Body of pancreas (tissue), 4 donors: Measurements from ENCODE around the gene PGM1. TPM values are rescaled to one million over a fixed set of nuclear protein-coding genes. Genes with fewer than 3 reads are reported as not detected.
A peak's percentile ranks its signal among the peaks of the same experiment; 100 is the strongest.

Experiments
- ATAC-seq: fragments of 150-250 bp; one replicate; pipeline ENCODE4 v1.9.1; 2016
- DNase-seq, 4 donors: peaks; one replicate each; pipeline ENCODE4 v3.0.0-alpha.2; 2019
- H3K27ac ChIP-seq, 4 donors: fragments of 200-600 bp; sonication (generic); 1 replicate in 3 of 4; 2 replicates in 1 of 4; pipeline versions ENCODE4 v1.5.1 to v1.6.1; 2016 to 2019; ENCODE audit warnings: mild to moderate bottlenecking in 1 of 4, mixed read lengths in 1 of 4, moderate library complexity in 1 of 4
- H3K27me3 ChIP-seq, 2 donors: fragments of 200-600 bp; sonication (generic); one replicate each; pipeline ENCODE4 v1.6.0; 2016; ENCODE audit warnings: mild to moderate bottlenecking in 1 of 2
- H3K36me3 ChIP-seq, 2 donors: fragments of 200-600 bp; sonication (generic); replicated peaks in 1 of 2; 2 replicates each; pipeline ENCODE4 v1.5.1; 2016; ENCODE audit warnings: low read depth in 2 of 2; ENCODE audit not compliant: insufficient read depth in 1 of 2
- H3K4me1 ChIP-seq: fragments of 200-600 bp; sonication (generic); one replicate; pipeline ENCODE4 v1.6.0; 2016
- H3K4me3 ChIP-seq, 2 donors: fragments of 200-600 bp; sonication (generic); 1 replicate in 1 of 2; 2 replicates in 1 of 2; pipeline ENCODE4 v1.5.1; 2016 to 2019
- H3K9me3 ChIP-seq, 3 donors: fragments of 200-600 bp; sonication (generic); 1 replicate in 2 of 3; 2 replicates in 1 of 3; pipeline ENCODE4 v1.5.1; 2016
- POLR2A ChIP-seq, 3 donors: fragments of 450-650 bp; IDR thresholded peaks; one replicate each; pipeline ENCODE4 v1.6.1; 2016; ENCODE audit warnings: antibody characterized with exemption in 3 of 3, mild to moderate bottlenecking in 2 of 3
- WGBS, 2 donors: methylation state at CpG; one replicate each; pipeline ENCODE4 v1.1.5; 2017; 5-methylcytosine and 5-hydroxymethylcytosine counted together
- intact Hi-C: fragments of 100-400 bp; cut with DNase I; formaldehyde crosslinking; loops from one replicate; pipeline ENCODE4 v1.15.1; 2023
- total RNA-seq, 2 donors: library from RNA; depleted of rRNA; stranded (reverse); fragments of >200 nt; gene quantifications; one replicate each; pipeline ENCODE4 v1.1.0, GENCODE V29; 2016
- TF ChIP-seq, protein P1 (sequence below), 7 experiments: fragments of 450-650 bp in 4 of 7; fragments of 200-600 bp in 3 of 7; sonication (generic) in 3 of 7; IDR thresholded peaks; one replicate each; pipeline ENCODE4 v1.5.1; 2016 to 2019; ENCODE audit warnings: antibody characterized with exemption in 7 of 7

The PGM1 gene
- total RNA-seq, 2 donors from 2014 or later, result 68.5 to 123 TPM

DNA sequence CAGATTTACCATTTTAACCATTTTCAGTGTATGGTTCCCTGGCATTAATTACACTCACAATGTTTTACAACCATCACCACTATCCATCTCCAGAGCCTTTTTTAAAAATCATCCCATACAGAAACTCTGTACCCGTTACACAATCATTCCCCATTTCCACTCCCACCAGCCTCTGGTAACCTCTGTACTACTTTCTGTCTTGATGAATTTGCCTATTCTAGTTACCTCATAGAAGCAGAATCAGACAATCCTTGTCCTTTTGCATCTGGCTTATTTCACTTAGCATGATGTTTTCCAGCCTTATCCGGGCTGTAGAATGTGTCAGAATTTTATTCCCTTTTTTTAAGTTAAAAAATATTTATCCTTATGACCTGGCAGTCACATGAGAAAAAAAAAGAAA is 33.0 kb downstream of the PGM1 start:
- ATAC-seq (peak; percentile 34), DNase-seq (no peak)
- Histone ChIP-seq H3K27ac (no peak overlapping the region), H3K4me1 (peaks cover 59% of the 10 kb centered on the region), H3K27me3 (no peaks in the 10 kb centered on the region), H3K9me3 (no peaks in the 10 kb centered on the region), H3K4me3 (no peak overlapping the region), H3K36me3 (no peaks in the 10 kb centered on the region)
- 74 to 84% methylated on average over 2 of the region's 2 CpGs for WGBS, 2 donors
- intact Hi-C loops, result no loop called here
- TF ChIP-seq, protein P1, sequence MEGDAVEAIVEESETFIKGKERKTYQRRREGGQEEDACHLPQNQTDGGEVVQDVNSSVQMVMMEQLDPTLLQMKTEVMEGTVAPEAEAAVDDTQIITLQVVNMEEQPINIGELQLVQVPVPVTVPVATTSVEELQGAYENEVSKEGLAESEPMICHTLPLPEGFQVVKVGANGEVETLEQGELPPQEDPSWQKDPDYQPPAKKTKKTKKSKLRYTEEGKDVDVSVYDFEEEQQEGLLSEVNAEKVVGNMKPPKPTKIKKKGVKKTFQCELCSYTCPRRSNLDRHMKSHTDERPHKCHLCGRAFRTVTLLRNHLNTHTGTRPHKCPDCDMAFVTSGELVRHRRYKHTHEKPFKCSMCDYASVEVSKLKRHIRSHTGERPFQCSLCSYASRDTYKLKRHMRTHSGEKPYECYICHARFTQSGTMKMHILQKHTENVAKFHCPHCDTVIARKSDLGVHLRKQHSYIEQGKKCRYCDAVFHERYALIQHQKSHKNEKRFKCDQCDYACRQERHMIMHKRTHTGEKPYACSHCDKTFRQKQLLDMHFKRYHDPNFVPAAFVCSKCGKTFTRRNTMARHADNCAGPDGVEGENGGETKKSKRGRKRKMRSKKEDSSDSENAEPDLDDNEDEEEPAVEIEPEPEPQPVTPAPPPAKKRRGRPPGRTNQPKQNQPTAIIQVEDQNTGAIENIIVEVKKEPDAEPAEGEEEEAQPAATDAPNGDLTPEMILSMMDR (IDR thresholded peaks at IDR 0.05), result no peak

DNA sequence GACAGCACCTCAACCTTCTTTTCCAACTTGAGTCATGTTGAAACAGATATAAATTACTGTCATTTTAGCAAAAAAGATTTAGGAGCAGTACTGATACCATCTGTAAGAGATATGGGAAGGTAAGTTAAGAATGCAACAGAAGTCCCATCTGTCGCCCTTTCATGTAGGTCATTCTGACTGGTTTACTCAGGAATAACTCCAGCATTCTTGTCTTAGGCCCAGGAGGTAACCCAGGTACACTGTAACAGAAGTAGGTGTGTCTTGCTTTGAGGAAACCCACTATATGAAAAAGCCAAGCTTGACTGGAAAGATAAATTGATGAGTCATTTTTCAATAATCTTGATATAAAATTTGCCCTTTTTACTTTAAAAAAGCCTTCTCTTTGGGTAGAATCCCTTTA is 35.4 kb downstream of the PGM1 start:
- peaks cover 9 to 12% of the 10 kb centered on the region in 2 donors for H3K36me3 ChIP-seq
- 45 to 59% methylated on average over 1 of the region's 1 CpG for WGBS, 2 donors
- H3K9me3 ChIP-seq, result no peaks in the 10 kb centered on the region
- no peak for ATAC-seq
- TF ChIP-seq POLR2A (IDR thresholded peaks at IDR 0.05), result no peak
- TF ChIP-seq, protein P1 (IDR thresholded peaks at IDR 0.05), result no peak
- H3K4me3 ChIP-seq, result no peak overlapping the region
- intact Hi-C loops, result no loop called here
- H3K4me1 ChIP-seq, result peaks cover 43% of the 10 kb centered on the region
- no peak overlapping the region for H3K27ac ChIP-seq
- DNase-seq, result no peak
- no peaks in the 10 kb centered on the region for H3K27me3 ChIP-seq

DNA sequence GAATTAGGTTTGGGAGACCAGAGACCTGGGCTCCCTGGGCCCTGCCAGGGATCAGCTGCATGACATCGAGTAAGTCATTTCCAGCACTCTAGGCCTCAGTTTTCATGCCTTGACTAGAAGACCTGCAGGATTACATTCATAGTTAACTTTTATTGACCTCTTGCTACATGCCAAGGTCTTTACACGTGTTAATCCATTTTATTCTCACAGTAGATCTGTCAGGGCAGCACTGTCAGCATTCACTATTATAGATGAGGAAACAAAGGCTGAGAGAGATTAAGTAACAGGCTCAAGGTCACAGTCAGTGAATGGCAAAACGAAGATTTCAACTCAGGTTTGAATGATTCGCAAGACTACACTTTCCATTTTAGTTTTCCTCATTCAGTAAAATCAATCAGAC is 37.0 kb downstream of the PGM1 start:
- WGBS, 2 donors, result 30 to 33% methylated on average over 4 of the region's 4 CpGs
- peaks cover 9 to 16% of the 10 kb centered on the region in 2 donors for H3K36me3 ChIP-seq
- peak overlapping the region in 2 of 4 donors; percentile 1 to 27 for H3K27ac ChIP-seq
- H3K4me1 ChIP-seq, result peaks cover 27% of the 10 kb centered on the region
- no peaks in the 10 kb centered on the region for H3K27me3 ChIP-seq
- DNase-seq (no peak), ATAC-seq (no peak)
- no peaks in the 10 kb centered on the region for H3K9me3 ChIP-seq
- H3K4me3 ChIP-seq, result no peak overlapping the region
- no peak for TF ChIP-seq POLR2A (IDR thresholded peaks at IDR 0.05)
- TF ChIP-seq, protein P1 (IDR thresholded peaks at IDR 0.05), result no peak
- intact Hi-C loops, result no loop called here

DNA sequence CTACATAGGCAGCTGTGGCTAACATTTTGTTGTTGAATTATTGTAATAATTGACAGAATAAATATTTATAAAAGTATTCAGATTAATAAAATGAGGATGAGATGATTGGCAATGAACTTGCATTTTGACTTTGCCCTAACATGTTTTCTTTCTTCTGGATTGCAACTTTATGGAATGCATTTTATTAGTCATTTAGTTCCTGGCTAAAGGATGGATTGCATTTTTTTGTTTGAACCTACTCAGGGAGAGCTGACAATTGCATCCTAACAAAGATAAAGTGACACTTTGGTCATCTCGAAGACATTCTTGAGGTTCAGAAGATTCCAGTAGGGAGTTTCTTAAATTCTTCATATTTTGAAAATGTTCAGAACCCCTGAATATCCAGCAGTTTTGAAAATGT is 37.5 kb downstream of the PGM1 start:
- 61 to 78% methylated on average over 1 of the region's 1 CpG for WGBS, 2 donors
- Histone ChIP-seq H3K36me3 (peaks cover 9 to 16% of the 10 kb centered on the region in 2 donors), H3K9me3 (no peaks in the 10 kb centered on the region), H3K4me1 (peaks cover 23% of the 10 kb centered on the region), H3K4me3 (no peak overlapping the region), H3K27ac (no peak overlapping the region), H3K27me3 (no peaks in the 10 kb centered on the region)
- TF ChIP-seq, protein P1 (IDR thresholded peaks at IDR 0.05), result no peak
- no peak for ATAC-seq
- no peak for DNase-seq
- intact Hi-C loops, result no loop called here

DNA sequence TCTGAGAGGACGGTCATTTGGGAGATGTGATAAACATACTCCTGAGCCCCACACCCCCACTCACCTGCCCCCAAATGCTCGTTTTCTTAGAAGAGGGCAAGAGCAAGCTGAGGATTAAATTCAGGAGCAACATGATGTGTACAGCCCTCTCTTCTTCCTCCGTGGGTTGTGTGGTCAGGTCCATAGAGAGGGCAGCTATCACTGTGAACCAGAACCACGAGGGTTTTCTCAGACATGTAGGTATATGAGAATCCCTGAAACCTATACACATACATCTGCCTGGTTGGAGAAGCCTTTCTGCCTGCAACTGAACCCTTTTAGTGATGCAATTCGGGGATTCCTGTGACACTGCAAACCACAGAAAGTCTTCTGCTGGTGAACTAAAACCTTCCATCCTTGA is 38.9 kb downstream of the PGM1 start:
- WGBS, 2 donors, result 81 to 86% methylated on average over 5 of the region's 5 CpGs
- no peak for DNase-seq
- ATAC-seq, result no peak
- Histone ChIP-seq H3K27me3 (no peaks in the 10 kb centered on the region), H3K27ac (no peak overlapping the region), H3K9me3 (no peaks in the 10 kb centered on the region), H3K4me3 (no peak overlapping the region), H3K4me1 (peaks cover 25% of the 10 kb centered on the region), H3K36me3 (peaks cover 9 to 19% of the 10 kb centered on the region in 2 donors)
- intact Hi-C loops, result no loop called here
- TF ChIP-seq, protein P1 (IDR thresholded peaks at IDR 0.05), result no peak
- TF ChIP-seq POLR2A (IDR thresholded peaks at IDR 0.05), result no peak
